GM18870 (cell line): ENCODE results near the gene ITGAE.
A peak's percentile ranks its signal among the peaks of the same experiment; 100 is the strongest.
"Not testable (repeated sequence)": the region's sequence is repeated elsewhere in the genome, so short reads cannot be mapped to it uniquely, and the experiment has no call there.

Experiments used
- ATAC-seq: cut with Tn5 transposase; IDR thresholded peaks from one replicate; pipeline ENCODE4 v1.9.1; 2021; ENCODE audit warnings: moderate library complexity; ENCODE audit not compliant: unreplicated experiment

ITGAE gene

GRCh38 chr17:3732210-3732621 is 68.8 kb downstream of the ITGAE start:
- no peak for ATAC-seq

DNA sequence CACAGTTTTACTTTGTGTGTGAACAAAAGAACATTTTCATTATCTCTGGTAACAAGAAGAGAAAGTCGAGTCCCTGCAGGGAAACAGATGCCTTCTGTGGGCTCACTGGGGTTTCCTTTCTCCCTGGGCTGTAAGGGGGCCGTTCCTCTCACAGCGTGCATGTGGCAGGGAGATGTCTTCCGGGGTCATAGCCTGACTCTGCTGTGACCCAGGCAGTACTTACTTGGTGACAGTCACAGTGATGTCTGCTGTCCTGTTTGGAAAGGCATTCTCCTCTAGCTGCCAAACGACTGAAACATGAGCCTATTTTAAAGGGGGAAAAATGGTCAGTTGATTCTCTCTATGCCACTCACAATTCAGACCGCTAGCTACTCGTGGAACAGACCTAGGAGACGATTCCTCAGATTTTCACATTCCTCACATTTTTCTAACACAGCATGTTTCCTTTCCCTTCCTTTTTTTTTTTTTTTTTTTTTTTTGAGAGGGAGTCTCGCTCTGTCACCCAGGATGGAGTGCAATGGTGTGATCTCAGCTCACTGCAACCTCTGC is 70.0 kb downstream of the ITGAE start:
- ATAC-seq = no peak

DNA sequence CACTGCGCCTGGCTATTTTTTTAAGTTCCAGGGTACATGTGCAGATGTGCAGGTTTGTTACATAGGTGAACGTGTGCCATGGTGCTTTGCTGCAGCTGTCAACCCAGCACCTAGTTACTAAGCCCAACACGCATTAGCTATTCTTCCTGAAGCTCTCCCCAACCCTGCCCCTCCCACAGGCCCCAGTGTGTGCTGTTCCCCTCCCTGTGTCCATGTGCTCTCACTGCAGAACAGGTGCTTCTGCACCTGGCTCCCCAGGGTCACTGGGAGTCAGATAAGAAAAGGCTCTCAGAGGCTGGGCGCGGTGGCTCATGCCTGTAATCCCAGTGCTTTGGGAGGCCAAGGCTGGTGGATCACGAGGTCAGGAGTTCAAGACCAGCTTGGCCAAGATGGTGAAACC is 71.1 kb downstream of the ITGAE start:
- ATAC-seq = no peak

DNA sequence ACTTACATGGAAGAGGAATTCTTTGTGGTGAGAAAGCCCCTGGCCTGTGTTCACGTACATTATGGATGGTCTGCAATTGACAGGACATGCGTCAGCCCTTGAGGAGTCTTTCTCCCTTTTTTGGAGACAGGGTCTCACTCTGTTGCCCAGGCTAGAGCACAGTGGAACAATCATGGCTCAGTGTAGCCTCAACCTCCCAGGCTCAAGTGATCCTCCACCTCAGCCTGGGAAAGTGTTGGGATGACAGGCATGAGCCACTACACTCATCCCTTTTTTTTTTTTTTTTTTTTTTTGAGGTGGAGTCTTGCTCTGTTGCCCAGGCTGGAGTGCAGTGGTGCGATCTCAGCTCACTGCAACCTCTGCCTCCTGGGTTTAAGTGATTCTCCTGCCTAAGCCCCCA is 72.9 kb downstream of the ITGAE start:
- not testable (repeated sequence) for ATAC-seq

- ATAC-seq = no peak
Measured at GRCh38 chr17:3727041-3727440, 73.9 kb downstream of the ITGAE start.

GRCh38 chr17:3724378-3725077 is 76.5 kb downstream of the ITGAE start:
- ATAC-seq = no peak

DNA sequence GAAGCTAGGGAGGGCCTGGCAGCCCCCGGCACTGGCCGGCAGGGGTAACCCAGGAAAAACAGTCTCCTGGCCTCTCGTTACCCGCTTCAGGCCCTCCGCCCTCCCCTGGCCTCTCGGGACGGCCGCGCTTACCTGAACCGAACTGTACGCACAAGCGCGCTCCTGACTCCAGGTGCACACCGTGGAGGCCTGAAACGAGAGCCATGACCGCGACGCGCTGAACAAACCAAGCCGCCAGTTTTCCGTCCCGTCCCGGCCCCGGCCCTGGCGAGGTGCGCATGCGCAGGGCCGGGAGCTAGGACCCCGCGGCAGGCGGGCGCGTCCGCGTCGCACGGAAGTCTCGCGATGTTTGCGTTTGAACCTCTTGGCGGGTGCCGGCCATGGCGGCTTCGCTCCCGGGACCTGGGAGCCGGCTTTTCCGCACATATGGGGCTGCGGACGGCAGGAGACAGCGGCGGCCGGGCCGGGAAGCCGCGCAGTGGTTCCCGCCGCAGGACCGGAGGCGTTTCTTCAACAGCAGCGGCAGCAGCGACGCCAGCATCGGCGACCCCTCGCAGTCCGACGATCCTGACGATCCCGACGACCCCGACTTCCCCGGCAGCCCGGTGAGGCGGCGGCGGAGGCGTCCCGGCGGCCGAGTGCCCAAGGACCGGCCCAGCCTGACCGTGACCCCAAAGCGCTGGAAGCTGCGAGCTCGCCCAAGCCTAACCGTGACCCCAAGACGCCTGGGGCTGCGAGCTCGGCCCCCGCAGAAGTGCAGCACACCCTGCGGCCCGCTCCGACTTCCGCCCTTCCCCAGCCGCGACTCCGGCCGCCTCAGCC is 77.2 kb downstream of the ITGAE start, which contains the start of gene HASPIN:
HASPIN (plus strand) TSS at position 348 of the 822 bp plus-strand sequence; CDS start at position 381, 33 bp downstream.
- ATAC-seq = peak; percentile 77

DNA sequence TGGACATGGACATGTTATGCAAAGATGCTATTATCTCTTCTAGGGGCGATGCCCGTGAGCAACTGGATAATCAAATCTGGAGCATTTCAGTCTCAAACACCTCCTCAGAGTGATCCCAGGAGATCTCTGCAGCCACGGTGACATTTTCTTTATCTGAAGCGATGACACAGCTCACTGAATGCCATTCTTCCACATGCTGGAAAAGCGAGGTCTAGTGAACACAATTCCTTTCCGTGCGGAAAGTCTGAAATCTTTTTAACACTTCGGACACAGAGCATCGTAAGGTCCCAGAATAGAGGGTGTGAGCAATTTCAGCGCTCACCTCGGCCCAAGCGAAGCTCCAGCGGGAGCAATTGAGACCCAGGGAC is 77.8 kb downstream of the ITGAE start:
- no peak for ATAC-seq

DNA sequence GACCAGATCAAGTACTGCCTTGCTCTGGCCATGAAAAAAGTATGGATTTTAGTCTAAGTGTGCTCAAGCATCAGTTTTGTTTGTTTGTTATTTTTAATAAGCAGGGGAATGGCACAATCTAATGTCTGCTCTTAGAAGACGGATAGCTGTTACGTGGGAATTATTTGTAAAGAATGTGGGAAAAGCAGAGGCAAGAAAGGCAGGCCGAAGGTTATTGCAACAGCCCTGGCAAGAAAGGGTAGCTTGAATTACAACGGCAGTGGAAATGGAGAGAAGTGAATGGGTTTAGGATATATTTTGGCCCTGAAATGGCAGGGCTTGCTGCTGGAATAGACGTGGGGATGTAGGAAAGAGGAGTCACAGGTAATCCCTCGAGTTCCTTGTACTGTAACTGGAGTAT is 78.3 kb downstream of the ITGAE start:
- no peak for ATAC-seq

DNA sequence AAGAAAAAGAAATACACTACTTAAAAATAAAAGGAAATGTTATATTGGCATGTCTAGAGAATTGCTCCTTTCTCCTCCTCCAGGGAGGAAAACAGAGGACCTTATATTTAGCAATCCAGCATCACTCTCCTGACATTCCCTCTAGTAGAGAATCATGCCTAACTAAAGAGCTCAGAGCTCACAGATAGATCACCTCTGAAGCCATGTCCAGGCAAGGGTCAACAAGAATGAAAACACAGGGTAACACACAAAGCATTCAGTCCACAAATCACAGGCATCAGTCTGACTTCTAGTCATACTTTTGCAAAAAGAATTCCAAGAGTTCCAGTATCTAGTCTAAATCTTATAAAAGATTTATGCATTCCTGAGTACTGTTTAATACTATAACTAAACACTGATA is 81.7 kb downstream of the ITGAE start:
- ATAC-seq = no peak

GRCh38 chr17:3718201-3718600 is 82.8 kb downstream of the ITGAE start:
- ATAC-seq = no peak

DNA sequence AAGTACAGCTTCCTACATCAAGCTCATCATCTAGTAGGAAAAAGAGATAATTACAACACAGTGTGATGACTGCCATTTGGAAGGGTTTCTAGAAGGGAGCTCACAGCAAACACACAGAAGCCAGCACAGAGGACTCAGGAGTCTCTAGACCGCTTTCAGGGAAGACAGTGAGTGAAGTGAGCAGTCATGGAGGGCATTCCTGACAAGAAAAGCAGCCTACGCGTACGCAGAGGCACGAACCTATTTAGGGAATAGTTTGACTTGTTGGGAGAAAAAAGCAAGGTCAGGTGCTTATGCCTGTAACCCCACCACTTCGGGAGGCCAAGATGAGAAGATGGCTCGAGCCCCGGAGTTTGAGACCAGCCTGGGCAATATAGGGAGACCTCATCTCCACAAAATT is 85.7 kb downstream of the ITGAE start:
- no peak for ATAC-seq

- ATAC-seq = no peak
Measured at GRCh38 chr17:3712811-3713463, 88.1 kb downstream of the ITGAE start.

GRCh38 chr17:3710951-3711383 is 90.0 kb downstream of the ITGAE start:
- peak; percentile 93 for ATAC-seq

- no peak for ATAC-seq
Measured at GRCh38 chr17:3708366-3708765, 92.6 kb downstream of the ITGAE start.

GRCh38 chr17:3705718-3705984 is 95.3 kb downstream of the ITGAE start:
- ATAC-seq = not testable (repeated sequence)

DNA sequence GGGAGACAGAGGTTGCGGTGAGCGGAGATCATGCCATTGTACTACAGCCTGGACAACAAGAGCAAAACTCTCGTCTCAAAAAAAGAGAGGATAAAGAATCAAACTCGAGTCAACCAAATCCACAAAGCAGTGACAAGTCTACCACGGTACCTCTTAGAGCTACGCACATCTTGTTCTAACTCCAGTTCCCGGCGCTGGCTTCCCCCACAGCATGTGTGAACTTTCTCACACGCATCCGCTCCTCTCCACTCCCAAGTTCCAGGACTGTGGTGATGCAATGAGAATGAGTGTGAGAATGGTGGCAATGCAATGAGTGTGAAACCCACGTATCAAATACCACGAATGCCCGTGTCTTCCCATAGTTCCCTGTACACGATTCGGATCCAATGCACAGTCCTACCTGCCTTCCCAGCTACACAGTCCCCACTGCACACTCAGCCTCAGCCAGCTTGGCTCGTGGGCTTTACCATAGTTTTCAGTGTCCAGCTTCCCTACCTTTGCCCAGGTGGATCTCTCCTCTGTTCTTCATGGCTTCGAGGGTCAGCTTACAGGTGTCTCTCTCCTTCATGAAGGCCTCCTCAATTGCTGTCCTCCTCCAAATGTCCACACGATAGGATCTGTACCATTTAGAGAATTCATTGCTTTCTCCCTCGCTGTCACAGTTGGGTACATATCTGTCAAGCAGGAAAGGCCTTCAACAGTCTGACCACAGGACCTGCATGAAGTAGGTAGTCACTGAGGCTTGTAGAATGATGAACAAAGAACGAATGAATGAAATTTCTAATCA is 95.9 kb downstream of the ITGAE start:
- ATAC-seq = no peak

DNA sequence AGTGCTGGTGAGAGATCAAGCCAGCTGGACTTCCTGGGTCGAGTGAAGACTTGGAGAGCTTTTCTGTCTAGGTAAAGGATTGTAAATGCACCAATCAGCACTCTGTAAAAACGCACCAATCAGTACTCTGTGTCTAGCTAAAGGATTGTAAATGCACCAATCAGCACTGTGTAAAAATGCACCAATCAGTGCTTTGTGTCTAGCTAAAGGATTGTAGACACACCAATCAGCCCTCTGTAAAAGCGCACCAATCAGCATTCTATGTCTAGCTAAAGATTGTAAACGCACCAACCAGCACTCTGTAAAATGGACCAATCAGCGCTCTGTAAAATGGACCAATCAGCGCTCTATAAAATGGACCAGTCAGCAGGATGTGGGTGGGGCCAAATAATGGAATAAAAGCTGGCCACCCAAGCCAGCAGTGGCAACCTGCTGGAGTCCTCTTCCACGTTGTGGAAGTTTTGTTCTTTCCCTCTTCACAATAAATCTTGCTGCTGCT is 98.9 kb downstream of the ITGAE start:
- ATAC-seq = not testable (repeated sequence)

- ATAC-seq = no peak
Measured at GRCh38 chr17:3699951-3700350, 101.0 kb downstream of the ITGAE start.

- no peak for ATAC-seq
Measured at GRCh38 chr17:3698139-3698538, 102.8 kb downstream of the ITGAE start.

GRCh38 chr17:3697103-3697476 is 103.9 kb downstream of the ITGAE start:
- ATAC-seq = no peak
